B cell (primary cell): Measurements from ENCODE around the gene BNC2.

Experiments
- CTCF ChIP-seq: fragments of 200-600 bp; IDR thresholded peaks from one replicate; pipeline ENCODE4 v1.8.0; 2022; ENCODE audit warnings: antibody characterized with exemption, mild to moderate bottlenecking
- EZH2 ChIP-seq: IDR thresholded peaks from 2 replicates; pipeline ENCODE4 v1.6.1; 2012; ENCODE audit warnings: borderline replicate concordance, low read depth, mild to moderate bottlenecking, moderate library complexity, low read length; ENCODE audit not compliant: insufficient read depth, poor library complexity, severe bottlenecking

- TF ChIP-seq EZH2 (no peak), CTCF (no peak)
Measured at GRCh38 chr9:16414451-16414850, 456.0 kb downstream of the BNC2 start.
